Fibroblast of the aortic adventitia (primary cell): ENCODE results near the gene EIF5AL1. TPM values are rescaled to one million over a fixed set of nuclear protein-coding genes. Genes with fewer than 3 reads are reported as not detected.
A peak's percentile ranks its signal among the peaks of the same experiment; 100 is the strongest.
"Not testable (repeated sequence)": the region's sequence is repeated elsewhere in the genome, so short reads cannot be mapped to it uniquely, and the experiment has no call there.

ENCODE experiments used
- DNase-seq: peaks from one replicate; pipeline ENCODE4 v3.0.0-alpha.2; 2010; ENCODE audit warnings: low read depth
- H3K4me3 ChIP-seq: 2 replicates; pipeline ENCODE4 v1.5.1; 2011; ENCODE audit warnings: low read depth, mild to moderate bottlenecking, control low read depth, low read length, moderate library complexity
- total RNA-seq: library from RNA; depleted of rRNA; stranded (reverse); fragments of >200 nt; gene quantifications from 2 replicates; pipeline ENCODE4 v1.2.3, GENCODE V29; 2012; ENCODE audit warnings: low replicate concordance
- TF ChIP-seq, protein P1 (sequence below): IDR thresholded peaks from 2 replicates; pipeline ENCODE4 v1.5.1; 2011; ENCODE audit warnings: mild to moderate bottlenecking, low read length, control low read depth, inconsistent platforms; ENCODE audit not compliant: insufficient read depth

EIF5AL1 gene
- total RNA-seq, 1 donor, result 1.5 TPM

DNA sequence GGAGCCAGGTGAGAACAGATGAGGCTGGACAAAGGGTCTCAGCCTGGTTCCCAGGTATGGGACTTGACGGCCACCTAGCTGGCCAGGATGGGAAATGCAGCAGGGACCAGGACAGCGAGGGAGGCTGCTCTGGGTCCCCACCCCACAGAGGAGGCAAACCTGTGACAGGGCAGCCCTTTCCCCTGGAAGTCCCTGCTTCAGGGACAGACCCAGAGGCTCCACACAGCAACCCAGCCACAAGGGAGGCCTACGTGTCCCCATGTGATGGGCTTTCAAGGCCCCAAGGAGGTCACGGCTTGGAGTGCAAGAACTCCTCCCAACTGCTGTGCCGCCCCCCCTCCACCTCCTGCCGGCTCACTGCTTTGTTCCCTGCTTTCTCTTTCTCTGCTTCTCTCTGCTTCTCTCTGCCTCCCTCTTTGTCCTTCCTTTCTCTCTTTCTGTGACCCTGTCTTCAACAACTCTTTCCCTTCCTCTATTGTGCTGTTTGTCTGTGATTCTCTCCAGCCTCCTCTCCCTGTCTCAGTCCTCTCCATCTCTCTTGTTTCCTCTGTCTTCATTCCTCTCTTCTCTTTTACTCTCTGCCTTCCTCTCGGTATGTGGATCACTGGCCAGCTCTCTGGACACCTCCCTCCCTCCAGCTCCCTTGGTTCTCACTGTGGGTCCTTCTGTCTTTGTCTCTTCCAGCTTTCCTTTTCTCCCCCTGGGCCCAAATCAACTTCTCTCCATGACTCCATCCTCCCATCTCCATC lies 9.6 kb upstream of the EIF5AL1 start:
- no peak overlapping the region for H3K4me3 ChIP-seq
- TF ChIP-seq, protein P1, sequence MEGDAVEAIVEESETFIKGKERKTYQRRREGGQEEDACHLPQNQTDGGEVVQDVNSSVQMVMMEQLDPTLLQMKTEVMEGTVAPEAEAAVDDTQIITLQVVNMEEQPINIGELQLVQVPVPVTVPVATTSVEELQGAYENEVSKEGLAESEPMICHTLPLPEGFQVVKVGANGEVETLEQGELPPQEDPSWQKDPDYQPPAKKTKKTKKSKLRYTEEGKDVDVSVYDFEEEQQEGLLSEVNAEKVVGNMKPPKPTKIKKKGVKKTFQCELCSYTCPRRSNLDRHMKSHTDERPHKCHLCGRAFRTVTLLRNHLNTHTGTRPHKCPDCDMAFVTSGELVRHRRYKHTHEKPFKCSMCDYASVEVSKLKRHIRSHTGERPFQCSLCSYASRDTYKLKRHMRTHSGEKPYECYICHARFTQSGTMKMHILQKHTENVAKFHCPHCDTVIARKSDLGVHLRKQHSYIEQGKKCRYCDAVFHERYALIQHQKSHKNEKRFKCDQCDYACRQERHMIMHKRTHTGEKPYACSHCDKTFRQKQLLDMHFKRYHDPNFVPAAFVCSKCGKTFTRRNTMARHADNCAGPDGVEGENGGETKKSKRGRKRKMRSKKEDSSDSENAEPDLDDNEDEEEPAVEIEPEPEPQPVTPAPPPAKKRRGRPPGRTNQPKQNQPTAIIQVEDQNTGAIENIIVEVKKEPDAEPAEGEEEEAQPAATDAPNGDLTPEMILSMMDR, result peak; percentile 54

DNA sequence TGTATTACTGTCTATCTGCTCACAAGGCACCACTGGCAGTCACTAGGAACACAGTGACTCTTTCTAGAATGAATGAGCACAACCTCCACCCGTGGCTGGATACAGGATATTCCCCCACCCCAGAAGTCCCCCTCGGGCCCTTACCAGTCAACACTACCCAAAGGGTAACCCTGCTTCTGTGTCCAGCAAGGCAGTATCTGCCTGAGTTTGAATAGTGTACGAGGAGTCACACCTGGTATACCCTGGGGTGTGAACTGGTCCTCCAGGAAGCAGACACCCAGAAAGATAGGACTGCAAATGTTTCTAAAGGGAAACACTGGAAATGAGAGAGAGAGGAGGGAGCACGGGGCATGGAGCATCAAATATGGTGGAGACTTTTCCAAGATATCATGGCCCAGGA lies 8.5 kb upstream of the EIF5AL1 start:
- not testable (repeated sequence) for DNase-seq, H3K4me3 ChIP-seq

More for the DNA sequence above, 9.6 kb upstream of the EIF5AL1 start:
- no peak for DNase-seq

DNA sequence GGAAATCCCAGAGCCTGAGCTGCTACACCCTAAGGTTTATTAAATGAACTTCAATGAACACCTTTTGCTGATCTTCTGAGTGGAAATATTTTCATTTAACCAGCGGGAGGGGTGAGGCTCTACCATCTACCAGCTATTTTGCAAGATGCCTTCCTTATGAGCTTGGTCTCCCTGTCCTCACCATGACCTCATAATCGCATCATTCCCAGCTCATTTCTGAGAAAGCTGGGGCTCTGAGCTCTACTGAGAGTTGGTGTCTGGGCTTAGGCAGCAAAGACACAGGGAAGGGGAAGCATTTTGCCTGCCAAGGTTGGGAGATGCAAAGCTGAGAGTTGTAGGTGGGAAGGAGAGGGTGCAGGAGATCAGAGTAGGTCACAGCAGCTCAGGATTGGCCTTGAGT lies 7.8 kb upstream of the EIF5AL1 start:
- H3K4me3 ChIP-seq, DNase-seq: not testable (repeated sequence)

DNA sequence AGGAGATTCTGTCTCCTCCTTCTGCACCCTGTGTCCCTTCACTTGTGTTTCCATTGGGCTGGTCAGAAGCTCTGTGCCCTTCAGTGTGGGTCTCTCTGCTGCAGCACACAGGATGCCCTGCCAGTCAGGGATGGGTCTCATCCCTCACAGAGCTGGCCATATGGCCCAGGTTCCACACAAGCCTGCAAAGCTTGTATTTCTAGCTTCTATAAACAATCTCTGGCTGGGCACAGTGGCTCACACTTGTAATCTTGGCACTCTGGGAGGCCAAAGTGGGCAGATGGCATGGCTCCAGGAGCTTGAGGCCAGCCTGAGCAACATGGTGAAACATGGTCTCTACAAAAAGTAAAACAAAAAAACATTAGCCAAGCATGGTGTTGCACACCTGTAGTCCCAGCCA lies 7.0 kb upstream of the EIF5AL1 start:
- H3K4me3 ChIP-seq, DNase-seq: not testable (repeated sequence)

DNA sequence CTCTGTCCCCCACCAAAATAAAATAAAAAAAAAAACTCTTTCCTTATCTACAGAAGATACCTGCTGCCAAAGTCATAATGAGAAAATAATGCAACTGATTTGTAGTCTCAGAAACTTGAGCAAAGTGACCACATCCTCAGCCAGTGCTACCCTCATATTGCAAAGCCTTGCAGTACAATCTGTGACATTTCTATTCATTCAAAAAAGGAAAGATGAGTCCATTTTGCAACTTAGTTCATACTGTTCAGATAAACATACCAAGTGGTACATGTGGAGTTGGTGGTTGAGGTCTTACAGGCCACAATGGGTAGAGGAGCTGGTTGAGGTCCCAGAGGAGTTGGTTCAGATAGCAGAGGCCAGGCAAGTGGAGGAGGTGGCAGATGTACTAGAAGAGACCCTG lies 6.5 kb upstream of the EIF5AL1 start:
- H3K4me3 ChIP-seq, result no peak overlapping the region
- TF ChIP-seq, protein P1, result no peak
- DNase-seq, result no peak

DNA sequence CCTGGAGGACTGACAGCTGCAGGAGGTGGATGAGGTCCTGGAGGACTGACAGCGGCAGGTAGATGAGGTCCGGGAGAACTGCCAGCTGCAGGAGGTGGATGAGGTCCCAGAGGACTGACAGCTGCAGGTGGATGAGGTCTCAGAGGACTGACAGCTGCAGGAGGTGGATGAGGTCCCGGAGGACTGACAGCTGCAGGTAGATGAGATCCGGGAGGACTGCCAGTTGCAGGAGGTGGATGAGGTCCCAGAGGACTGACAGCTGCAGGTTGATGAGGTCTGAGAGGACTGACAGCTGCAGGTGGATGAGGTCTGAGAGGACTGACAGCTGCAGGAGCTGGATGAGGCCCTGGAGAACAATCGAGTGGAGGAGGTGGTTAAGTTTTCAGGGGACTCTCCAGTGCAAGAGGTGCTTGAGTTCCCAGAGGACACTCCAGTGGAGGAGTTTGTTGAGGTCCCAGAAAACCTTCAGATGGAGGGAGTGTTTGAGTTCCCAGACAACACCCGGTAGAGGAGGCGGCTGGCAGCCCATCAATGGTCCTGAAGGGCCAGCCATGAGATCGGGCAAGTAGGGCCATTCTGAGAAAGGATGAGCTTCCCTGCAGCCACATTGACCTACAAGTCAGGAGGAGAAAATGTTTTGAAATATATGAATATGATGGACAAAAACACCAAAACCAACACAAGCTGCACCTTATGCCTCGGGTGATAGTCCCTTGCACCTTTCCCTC lies 4.7 kb upstream of the EIF5AL1 start:
- TF ChIP-seq, protein P1, result no peak
- no peak overlapping the region for H3K4me3 ChIP-seq
- DNase-seq, result no peak

DNA sequence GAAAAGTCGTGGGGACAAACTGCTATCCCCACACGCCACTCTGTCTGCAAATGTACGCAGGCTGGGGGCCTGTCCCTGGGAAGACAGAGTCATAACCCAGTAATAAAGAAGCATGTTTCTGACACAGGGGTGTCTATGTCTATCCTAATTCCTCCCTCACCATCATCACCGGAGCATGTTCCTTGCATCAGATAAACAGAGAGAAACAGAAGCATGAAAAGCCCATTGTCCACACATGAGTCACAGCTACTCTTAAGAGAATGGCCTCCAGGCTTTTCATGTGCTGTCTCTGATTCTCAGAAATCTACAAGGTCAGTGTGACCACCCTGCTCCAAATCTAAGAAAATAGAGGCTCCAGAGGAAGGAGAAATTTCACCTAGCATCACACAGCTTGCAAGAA lies 4.1 kb upstream of the EIF5AL1 start:
- DNase-seq, H3K4me3 ChIP-seq: not testable (repeated sequence)

DNA sequence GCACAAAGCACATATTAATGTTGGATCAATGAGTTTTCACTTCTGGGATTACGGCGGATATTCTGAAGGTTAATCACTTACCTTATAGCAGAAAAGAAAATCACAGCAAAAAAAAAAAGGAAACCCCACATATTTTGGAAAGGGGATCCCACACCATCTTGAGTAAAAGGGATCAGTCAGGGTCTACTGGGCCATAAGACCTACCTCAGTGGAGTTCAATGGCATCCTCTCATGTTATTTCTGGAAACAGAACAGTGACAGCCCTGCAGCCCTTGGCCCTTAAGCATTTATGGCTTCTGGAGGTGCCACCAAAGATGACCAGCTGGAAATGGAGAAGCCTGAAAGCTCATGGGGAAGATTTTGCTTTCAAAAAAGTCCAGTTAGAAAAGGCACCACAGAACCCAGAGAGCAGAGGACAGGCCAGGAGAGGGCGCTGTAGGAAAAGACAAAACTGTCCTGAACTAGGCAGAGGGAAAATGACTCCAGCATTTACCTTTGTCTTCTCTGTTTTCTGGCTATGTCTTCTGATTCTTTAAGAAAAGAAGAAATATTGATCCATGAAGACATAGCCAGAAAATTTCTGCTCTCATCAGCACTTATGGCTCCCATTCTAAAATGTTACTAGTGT lies 2.9 kb upstream of the EIF5AL1 start:
- DNase-seq, result not testable (repeated sequence)

DNA sequence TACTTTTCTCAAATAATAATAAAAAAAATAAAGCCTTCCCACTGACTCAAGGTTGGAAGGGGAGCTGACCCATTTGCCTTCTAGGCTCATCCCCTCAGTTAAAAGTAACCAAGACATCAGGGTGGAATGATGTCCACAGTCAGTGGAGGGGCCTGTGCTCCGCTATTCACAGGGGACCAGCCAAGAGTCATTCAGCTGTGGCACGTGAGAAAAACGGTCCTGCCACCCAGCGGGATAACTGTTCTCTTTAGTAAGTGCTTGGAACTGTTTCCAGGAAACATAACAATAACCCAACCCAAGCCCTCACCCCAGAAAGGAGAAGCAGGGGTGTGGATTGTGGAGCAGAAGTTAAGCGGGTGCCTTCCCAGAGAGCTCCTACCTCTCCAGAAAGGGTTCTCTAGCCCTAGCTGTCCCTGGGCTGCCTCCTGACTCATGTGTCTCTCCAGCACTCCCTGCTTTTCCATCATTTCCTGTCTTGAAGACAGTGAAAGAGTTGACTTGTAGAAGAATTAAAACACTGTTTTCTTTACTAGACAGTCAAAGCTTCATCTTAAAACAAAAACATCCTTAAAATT lies 2.3 kb upstream of the EIF5AL1 start:
- not testable (repeated sequence) for H3K4me3 ChIP-seq, DNase-seq

More for the DNA sequence above, 2.9 kb upstream of the EIF5AL1 start:
- not testable (repeated sequence) for H3K4me3 ChIP-seq

DNA sequence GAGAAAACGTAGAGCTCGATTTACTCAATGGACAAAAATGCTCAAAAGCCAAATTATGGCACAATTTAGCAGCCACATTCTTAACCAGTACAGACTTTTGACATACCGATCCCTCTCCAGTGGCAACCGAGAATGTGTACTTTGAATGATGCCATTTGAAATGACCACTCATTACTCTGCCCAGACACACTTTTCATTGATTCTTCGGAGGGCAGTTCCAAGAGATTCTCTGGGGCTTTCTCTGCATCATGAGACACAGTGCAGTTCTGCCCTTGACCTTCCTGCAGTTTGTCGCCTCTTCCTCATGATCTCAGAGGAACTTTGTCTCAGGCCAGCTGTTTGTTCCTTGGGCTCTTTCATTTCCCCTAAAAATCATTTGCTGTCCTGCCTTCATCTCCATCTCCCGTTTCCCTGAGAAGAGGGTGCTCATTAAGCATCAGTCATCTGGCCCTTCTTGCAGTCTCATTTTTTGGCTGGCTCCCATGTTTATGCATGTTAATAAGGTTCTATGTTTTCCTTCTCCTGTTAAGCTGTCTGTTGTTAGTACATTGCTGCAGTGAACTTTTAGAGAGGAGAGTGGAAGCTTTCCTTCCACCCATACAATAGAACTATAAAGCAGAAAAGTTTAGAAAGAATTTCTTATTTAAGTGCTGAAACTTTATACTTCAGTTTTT lies 4.3 kb downstream of the EIF5AL1 start:
- DNase-seq, H3K4me3 ChIP-seq: not testable (repeated sequence)

DNA sequence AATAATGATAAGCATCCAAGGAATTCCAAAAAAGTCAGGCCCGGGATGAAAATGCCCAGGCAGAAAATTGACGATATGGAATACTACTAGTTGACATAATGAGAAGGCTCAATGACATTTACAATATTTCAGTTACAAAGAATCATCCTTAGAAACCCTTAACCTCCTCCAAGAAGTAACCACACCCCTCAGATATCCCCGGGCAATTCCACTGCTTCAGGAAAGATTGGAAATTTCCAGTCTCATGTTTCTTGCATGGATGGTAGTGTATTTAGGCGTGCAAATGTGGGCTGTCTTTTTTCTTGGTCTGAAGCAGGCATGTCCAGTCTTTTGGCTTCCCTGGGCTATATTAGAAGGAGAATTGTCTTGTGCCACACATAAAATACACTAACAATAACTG lies 5.2 kb downstream of the EIF5AL1 start:
- not testable (repeated sequence) for DNase-seq, H3K4me3 ChIP-seq

DNA sequence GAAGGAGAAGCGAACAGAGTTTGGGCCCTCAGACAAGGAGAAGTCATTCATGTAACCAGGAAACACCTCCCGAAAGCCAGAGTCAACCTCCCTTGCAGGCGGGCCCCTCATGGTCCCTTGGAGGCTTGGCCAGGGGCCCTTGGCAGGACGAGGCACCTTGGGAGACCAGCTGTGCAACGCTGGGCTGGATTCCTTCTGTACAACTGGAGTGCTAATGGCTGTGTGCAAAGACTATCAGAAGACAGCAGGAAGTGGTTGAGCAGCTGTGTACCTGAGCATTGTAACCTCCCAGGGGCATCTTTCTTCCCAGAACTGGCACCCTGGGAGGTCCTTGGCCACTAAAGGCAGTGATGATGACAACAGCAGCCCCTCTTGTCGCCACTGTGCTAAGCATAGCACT lies 9.4 kb downstream of the EIF5AL1 start:
- not testable (repeated sequence) for H3K4me3 ChIP-seq, DNase-seq

DNA sequence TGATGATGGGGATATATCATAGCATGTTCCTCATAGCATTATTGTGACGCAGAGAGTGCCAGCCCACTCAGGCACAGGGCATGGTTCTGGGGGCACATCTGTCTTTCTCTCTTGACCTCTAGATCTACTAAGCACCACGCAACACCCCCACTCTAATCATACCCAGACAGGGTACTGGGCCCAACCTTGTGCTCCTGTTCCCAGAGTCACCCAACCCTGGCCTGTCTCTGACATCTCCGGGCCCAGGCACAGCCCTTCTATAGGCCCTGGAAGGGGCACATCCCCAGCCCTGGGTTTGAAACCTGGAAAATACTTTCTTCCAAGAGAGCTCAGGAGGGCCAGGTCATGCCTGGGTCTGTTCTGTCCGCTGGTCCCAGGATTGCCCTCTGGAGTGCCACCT lies 10.1 kb downstream of the EIF5AL1 start:
- DNase-seq, H3K4me3 ChIP-seq: not testable (repeated sequence)

DNA sequence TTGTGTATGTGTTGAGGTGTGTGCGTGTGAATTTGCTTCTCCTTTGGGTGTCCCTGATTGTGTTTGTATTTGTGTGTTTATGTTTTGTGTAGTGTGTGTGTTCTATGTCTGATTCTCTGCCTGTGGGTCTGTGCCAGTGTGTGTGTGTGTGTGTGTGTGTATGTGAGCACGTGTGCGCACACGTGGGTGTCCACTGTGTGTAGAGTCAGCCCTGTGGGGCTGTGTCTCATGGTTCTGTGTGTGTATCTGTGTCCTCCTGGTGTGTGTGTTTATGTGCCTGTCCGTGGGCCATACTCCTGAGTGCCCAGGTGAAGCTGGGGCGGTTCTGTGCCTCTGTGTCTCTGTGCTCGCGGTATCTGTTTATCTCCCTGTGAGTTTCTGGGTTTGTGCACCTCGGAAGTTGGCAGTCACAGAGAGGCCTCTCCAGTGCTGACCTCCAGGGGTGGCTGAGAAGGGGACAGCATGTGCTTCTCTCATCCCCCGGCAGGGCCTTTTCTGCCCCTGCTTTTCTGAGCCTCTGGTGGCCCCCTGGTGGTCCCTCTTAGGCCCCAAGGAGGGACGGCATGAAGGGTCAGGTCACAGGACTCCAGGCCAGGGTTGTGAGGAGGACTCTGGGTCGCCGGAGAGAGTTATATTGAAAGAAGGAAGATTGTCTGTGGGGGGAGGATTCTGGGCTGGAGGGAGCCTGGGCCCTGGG lies 11.0 kb downstream of the EIF5AL1 start:
- H3K4me3 ChIP-seq, DNase-seq: not testable (repeated sequence)
